ENCODE measurements around the gene KRTAP4-4.

- no peak for TF ChIP-seq BHLHE40 (IDR thresholded peaks at IDR 0.05; ENCODE audit: borderline replicate concordance in 1 of 2, low read depth in 2 of 2, low read length in 1 of 2)
- no peak for TF ChIP-seq TAF1 (IDR thresholded peaks at IDR 0.05; ENCODE audit: borderline replicate concordance, low read depth, low read length)
- TF ChIP-seq CTCF (IDR thresholded peaks at IDR 0.05 in 2 of 3, conservative IDR thresholded peaks at IDR 0.05 in 1 of 3; ENCODE audit: control insufficient read depth in 2 of 3, extremely low read depth in 1 of 3, insufficient read depth in 1 of 3, low read depth in 3 of 3, low read length in 3 of 3): no peak
- TF ChIP-seq RAD51 (IDR thresholded peaks at IDR 0.05): no peak
- TF ChIP-seq EP300 (IDR thresholded peaks at IDR 0.05; ENCODE audit: borderline replicate concordance in 1 of 2, control insufficient read depth in 1 of 2, low read depth in 2 of 2, low read length in 2 of 2): no peak
- TF ChIP-seq CHD4 (IDR thresholded peaks at IDR 0.05): no peak
- no peak for TF ChIP-seq POLR2AphosphoS2 (IDR thresholded peaks at IDR 0.05; ENCODE audit: low read depth, low read length)
- no peak for TF ChIP-seq SUPT20H (IDR thresholded peaks at IDR 0.05; ENCODE audit: borderline replicate concordance, control insufficient read depth, low read depth, low read length)
- TF ChIP-seq ZBED1 (IDR thresholded peaks at IDR 0.05; ENCODE audit: borderline replicate concordance): no peak
- no peak for TF ChIP-seq EZH2 (IDR thresholded peaks at IDR 0.05; ENCODE audit: borderline replicate concordance, control insufficient read depth, low read depth, low read length)
- TF ChIP-seq CEBPB (IDR thresholded peaks at IDR 0.05; ENCODE audit: borderline replicate concordance in 1 of 2, low read depth in 2 of 2, low read length in 2 of 2): no peak
- TF ChIP-seq ZNF687 (IDR thresholded peaks at IDR 0.05): no peak
- no peak for TF ChIP-seq MXI1 (IDR thresholded peaks at IDR 0.05; ENCODE audit: low read depth, low read length)
- no peak for TF ChIP-seq ZNF24 (IDR thresholded peaks at IDR 0.05)
Observed at GRCh38 chr17:41178843-41179616, 18.5 kb upstream of the KRTAP4-4 start.
